Middle frontal gyrus (tissue), 1 donor: Measurements from ENCODE around the gene PDE1C.

Experiments
- DNase-seq: peaks from one replicate; pipeline ENCODE4 v3.0.0-alpha.2; 2015; ENCODE audit warnings: low spot score; ENCODE audit errors: extremely low spot score

The PDE1C gene

DNA sequence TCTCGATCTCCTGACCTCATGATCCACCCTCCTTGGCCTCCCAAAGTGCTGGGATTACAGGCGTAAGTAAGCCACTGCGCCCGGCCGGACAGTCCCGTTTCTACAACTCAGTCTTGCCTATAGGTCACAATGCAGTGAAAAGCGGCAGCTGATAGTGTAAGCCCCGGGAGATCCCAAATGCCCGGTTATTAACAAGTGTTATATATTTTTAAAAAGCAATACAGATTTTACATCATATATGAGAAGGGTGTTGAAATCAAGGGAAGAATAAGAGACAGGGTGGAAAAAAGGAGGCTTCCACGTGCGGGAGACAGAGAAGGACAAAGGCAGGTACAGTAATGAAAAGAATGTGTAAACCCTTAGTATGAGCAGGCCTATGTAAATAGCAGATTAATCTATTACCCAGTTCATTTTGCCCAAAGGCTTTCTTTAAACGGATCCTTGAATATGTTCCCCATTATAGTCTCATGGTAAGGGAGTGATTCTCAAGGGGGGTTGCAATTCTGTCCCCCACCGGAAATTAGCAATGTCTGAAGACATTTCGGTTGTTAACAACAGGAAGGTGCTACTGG, 170.8 kb downstream of the PDE1C start:
- DNase-seq = no peak

DNA sequence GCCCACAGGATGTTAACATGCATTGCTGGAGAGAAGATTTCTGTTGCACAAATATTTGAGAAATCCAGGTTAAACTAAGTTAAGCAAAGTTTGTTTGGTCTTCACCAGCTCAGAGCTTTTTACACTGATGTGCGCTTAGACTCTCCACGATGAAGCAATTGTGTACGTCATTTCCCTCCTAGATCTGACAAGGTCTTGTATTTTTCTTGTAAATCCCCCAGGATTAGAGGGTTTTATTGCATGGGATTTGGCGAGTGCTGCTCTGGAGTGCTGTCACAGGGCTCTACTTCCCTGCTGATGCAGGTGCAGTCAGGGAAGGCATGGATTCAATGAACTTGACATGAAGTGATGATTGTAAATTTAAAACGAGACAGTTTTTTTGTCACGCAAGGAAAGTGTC, 173.3 kb downstream of the PDE1C start:
- no peak for DNase-seq

DNA sequence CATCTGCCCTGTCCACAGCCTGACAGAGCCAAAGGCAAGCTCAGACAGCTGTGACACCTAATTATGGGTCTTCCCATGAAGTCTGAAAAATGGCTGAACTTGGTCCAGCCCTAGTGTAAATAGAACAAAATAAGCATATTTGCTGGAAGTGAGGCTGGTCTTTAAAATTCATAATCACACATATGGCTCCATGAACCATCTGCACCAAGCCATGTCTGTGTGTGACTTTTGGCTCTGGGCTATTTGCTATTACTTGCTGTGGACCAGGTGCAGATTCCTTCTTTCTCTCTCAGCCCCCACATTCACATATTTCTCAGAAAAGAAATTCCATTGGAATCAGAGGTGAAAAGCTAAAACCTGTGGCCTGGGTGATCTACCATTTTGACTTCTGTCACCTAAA, 175.9 kb downstream of the PDE1C start:
- DNase-seq = no peak

DNA sequence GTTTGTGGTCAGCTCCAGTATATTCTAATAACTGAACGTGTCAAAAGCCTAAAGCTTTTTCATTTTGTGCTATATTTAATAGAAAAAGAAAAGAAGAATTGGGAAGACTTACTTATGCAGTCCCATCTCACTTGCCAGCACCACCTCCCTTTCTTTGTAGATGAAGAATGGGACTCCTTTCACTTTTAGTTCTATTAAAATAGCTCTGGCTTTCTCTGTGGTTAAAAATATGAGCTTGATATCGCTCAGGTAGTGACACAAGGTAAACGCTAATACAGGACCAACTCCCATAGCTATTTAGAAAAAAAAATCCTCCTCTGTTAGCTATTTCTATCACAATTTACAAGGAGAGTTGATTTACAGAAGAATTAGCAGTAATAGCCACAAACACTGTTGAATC, 176.8 kb downstream of the PDE1C start:
- DNase-seq = no peak

DNA sequence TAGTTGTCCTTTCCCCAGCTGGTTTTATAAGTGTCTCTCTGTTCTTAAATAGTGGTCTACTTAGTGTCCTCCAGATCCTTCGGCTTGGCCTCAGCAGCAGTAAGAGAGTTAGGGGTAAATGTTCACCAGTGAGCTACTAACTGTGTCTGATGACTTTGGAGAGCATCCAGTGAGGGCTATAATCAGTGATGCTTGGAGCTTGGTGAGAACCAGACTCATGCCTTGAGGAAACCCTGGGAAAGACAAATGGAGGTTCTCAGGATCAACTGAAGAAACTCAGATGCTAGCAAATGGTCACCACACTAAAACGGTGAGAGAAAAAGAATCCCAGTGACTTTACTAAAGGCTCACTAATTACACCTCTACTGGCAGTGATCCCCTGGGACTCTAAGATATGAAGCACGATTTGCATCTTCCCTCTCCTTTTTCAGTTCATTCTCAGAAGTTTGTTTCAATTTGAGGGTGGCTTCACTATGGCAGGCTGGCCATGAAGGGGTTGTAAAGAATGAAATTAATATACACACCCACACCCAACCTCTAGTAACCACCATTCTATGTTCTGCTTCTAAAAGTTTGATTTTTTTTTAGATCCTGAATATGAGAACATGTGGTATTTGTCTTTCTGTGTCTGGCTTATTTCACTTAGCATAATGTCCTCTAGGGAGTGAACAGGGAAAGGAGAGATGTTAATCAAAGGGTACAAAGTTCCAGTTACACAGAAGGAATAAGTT, 177.9 kb downstream of the PDE1C start:
- no peak for DNase-seq

GRCh38 chr7:31890766-31891165, 179.4 kb downstream of the PDE1C start:
- no peak for DNase-seq

DNA sequence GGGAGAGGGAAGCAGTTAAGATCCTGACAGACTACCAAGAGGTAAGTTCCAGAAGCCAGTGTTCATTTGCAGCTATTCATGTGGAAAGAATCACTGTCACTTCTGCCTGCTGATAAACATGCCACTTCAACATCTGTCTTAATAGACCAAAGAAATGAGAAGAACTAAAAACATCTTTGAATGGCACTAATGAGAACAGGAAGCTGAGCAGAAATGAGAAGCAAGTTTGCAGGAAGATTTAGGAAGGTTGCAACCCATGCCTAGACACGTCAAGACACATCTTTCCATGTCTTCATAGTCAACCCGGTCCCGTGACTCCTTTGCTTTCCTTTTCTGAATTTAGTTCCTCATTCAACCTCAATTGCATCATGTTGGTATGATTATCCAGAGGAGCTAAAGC, 180.0 kb downstream of the PDE1C start:
- no peak for DNase-seq

DNA sequence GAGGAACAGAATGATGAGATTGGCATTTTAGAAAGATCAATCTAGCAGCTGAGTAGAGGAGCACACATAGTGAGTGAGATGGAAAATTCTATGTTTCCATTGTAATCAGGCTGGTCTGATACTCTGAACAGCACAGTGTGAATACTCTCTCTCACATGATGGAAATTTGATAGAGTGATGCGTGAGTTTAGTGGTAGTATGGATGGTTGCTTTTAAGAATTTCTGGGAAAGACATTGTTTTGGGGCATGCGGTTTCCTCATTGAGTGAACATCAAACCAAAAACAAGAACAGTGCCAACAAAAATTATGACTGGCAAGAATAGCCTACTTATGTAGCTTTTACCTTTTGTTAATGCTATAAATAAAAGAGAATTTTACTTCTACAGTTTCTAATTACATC, 183.2 kb downstream of the PDE1C start:
- no peak for DNase-seq

DNA sequence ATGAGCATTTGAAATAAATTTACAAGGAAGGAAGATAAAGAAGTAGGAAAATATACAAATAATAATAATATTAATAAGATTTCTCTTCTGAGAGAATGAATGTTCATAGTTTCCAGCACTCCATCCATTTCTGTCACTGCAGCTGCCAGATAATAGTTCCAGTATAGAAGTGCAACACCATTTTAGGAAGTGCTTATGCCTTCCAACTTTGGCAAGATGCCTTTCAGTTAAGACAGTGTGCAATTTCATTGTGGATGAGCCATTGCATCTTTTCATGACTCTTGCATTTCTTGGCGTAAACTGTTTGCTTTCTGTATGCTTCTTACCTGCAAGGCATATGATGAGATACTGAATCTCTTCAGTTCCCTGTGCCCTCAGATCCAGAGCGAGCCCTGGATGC, 185.0 kb downstream of the PDE1C start:
- DNase-seq = no peak

DNA sequence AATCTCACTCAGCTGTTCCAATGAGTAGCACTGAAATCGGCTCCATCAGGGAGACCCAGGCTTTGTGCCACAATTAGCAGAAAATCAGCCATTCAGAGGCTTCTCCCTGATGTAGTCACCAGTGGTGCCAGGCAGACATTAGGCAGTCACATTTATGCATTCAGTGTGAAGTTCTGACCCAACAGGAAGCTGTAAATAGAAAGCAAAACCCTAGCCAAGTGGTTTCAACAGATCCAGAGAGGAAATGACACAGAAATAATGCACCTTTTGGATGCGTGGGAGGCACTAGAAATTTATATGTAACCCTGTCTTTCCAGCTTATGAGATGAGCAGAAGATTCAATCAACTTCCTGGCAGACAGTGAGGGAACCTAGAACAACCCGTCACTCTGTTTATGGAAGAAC, 186.4 kb downstream of the PDE1C start:
- DNase-seq = peak; percentile 70

DNA sequence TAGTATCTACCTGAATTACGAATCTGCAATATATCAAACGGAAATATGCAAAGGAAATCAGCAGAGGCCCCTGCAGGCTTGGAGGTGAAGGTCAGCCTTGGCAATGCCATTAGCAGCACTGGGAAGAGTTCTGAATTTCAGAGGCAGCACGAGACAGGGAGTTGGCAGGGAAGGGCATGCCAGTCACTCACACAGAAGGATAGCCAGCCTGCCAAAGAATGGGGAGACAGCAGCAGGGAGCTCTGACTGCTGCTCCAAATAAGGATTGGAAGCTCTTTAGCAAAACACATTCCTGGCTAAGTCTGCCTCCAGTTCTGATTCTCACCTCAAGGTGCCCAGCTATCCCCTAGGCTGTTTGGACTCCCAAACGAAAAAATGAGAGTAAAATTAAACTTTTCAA, 188.0 kb downstream of the PDE1C start:
- no peak for DNase-seq

GRCh38 chr7:31878875-31879274, 191.3 kb downstream of the PDE1C start:
- DNase-seq = no peak

DNA sequence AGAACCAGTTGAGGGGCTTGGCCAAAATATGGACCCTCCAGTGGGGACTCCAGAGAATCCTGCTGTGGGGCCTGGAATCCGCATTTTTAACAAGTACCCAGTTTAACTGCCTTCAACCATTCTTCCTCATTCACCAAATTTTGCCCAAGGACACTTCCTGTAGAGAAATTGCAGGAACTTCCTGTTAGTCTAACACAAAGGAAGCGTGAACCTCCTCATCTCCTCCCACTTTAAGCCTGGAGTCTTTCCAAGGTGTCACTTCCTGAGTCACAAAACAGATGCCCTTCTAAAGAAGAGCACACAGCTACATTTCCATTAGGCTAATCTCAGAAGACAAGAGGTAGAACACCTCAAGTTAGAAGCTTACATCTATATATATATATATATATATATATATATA, 194.8 kb downstream of the PDE1C start:
- DNase-seq = no peak

- DNase-seq = no peak
These were observed 195.4 kb downstream of the PDE1C start for GRCh38 chr7:31874631-31875386.

DNA sequence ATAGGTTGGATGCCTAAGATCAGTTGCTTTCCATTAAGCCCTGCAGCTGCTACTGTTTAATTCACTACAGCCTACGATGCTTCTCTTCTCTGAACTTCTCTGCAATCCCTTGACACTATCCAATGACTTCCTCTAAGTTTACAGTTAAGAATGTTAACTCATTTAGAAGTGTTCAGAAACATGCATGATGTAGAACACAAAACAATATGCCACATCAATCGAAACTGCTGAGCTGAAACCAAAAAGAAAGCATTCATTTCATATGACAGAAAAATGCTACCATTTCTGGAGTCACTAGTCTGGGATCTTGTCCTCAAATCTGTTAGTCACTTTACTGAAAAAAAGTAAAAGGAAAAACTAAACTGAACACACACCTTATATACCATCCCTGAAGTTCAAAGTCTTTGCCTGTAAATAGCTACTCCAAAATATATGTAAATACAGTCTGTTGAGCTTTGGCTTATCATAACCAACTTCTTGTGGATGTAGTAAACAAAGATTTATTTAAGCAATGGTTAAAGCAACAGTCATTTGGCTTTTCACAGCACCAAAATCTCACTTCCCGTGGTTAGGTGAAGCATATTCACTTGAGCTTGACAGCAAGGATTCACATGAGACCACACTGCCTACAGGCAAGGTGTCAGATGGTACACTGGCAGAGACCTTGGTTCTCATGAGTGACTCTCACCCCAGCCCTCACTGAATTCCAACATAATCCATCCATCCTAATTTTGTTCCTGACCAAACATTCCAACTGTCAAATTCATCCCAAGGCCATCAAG, 196.2 kb downstream of the PDE1C start:
- no peak for DNase-seq

GRCh38 chr7:31872545-31873370, 197.4 kb downstream of the PDE1C start:
- no peak for DNase-seq

DNA sequence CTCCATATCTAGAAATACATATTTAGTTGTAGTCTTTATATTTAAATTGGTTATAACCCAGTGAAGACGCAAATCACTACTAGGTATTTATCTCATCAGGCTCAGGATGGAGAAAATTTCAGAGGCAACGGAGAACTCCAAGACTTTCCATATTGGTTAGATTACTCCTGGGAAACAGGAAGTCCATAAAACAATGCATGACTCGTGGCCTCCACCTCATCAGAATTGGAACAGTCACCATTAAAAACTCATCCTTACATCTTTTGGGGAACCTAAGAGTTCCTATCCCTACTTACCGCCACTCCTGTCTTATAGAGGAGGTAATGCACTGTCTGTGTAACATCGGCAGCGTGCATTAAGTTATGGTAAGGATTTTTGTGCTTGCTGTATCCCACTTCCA, 205.6 kb downstream of the PDE1C start:
- DNase-seq = no peak

DNA sequence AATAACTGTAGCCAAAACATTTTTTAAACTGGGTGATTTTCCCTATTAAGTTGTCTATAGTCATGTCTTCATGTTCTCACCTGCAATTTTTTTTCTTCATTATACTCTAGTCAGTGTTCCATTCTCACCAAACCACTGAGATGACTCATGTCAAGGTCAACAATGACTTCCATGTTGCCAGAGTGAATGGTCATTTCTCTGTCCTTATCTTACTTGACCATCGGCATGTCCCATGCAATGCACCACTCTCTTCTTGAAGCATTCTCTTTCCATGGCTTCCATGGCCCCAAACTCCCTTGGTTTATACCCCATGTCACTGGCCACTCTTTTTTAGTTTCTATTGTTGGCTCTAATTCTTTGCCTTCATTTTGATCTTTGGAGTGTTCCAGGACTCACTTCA, 209.3 kb downstream of the PDE1C start:
- no peak for DNase-seq

DNA sequence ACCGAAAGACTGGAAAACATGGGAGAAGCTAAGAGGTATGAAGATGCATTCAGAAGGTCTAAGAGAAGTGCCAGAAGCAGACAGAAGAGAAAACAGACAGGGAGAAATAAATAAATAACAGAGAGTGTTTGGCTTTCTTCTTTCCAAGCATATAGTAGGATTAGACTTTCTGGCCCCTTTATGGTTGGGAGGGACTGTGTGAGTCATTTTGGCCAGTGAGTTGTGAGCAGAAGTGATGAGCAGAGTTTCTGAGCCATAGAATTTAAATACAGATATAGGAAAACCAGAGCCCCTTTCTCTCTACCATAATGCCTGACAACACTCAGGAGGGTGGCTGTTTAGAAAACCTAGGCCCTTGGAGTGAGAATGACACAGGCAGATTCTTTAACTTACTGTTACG, 212.2 kb downstream of the PDE1C start:
- DNase-seq = no peak

DNA sequence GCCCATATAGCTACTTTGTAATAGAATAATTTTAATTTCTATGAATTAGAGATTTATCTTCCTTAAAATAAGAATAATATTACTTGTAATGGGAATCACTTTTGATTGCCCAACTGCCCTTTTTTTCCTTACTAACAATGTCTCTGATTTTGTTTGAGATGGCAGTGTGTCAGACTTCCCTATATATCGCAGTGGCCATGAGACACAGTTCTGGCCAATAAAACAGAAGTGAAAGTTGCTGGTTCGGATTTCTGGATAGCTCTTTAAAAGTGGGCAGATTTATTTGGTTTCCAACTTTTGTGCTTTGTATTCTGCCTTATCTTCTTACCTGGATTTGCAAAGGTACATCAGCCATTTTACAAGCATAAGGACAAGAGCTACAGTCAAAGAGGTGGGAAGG, 213.0 kb downstream of the PDE1C start:
- DNase-seq = no peak

DNA sequence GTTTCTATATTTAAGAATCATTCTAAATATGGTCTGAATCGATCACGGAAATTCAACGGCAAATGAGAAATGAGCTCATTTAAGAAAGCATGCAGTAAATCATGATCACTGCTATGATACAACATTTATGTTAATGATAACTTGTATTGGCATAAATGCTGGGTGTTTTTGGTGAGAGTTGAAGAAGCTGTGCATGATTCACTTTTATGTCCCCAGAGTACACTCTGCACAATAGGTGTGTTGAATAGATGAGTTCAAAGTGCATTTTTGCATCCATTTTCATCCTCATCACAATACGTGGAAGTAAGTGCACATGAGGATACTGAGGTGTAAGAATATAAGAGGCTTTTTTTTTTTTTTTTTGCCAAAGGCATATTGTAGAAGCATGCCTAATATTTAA, 213.9 kb downstream of the PDE1C start:
- DNase-seq = no peak
